Thymus (tissue), 11 donors: Measurements from ENCODE around the gene GNAZ. TPM values are rescaled to one million over a fixed set of nuclear protein-coding genes. Genes with fewer than 3 reads are reported as not detected.
A peak's percentile ranks its signal among the peaks of the same experiment; 100 is the strongest.

Source experiments
- DNase-seq, 9 donors: peaks; one replicate each; pipeline ENCODE4 v3.0.0-alpha.2; 2013; ENCODE audit warnings: low spot score in 9 of 9, low read depth in 6 of 9, missing footprints in 1 of 9
- H3K27ac ChIP-seq, 2 donors: one replicate each; pipeline ENCODE4 v1.5.1; 2013; ENCODE audit warnings: control low read depth in 1 of 2, low read depth in 1 of 2, low read length in 1 of 2, mild to moderate bottlenecking in 1 of 2, moderate library complexity in 1 of 2
- H3K27me3 ChIP-seq, 2 donors: one replicate each; pipeline ENCODE4 v1.5.1; 2013; ENCODE audit warnings: low read length in 1 of 2; ENCODE audit not compliant: control insufficient read depth in 2 of 2, insufficient read depth in 1 of 2
- H3K36me3 ChIP-seq, 2 donors: one replicate each; pipeline ENCODE4 v1.5.1; 2013; ENCODE audit warnings: low read length in 1 of 2, mild to moderate bottlenecking in 1 of 2, moderate library complexity in 1 of 2; ENCODE audit not compliant: control insufficient read depth in 2 of 2, insufficient read depth in 2 of 2
- H3K4me1 ChIP-seq, 2 donors: one replicate each; pipeline ENCODE4 v1.5.1; 2013; ENCODE audit warnings: low read length in 2 of 2; ENCODE audit not compliant: control insufficient read depth in 2 of 2, insufficient read depth in 2 of 2
- H3K4me3 ChIP-seq, 2 donors: one replicate each; pipeline ENCODE4 v1.5.1; 2013; ENCODE audit warnings: low read length in 2 of 2, control low read depth in 1 of 2, mild to moderate bottlenecking in 1 of 2
- H3K9me3 ChIP-seq, 2 donors: one replicate each; pipeline ENCODE4 v1.5.1; 2013; ENCODE audit warnings: low read length in 1 of 2, mild to moderate bottlenecking in 1 of 2; ENCODE audit not compliant: control insufficient read depth in 2 of 2, insufficient read depth in 1 of 2
- WGBS: extraction: QIAGEN DNeasy Blood & Tissue Kit; methylation state at CpG from one replicate; pipeline ENCODE4 v1.1.7; 2013; 5-methylcytosine and 5-hydroxymethylcytosine counted together
- polyA plus RNA-seq: library from polyadenylated mRNA; stranded (reverse); fragments of 200-250 nt; gene quantifications from one replicate; pipeline ENCODE4 v1.2.3, GENCODE V29; 2013
- total RNA-seq: library from RNA; stranded (reverse); fragments of 120-200 nt; gene quantifications from one replicate; pipeline ENCODE4 v1.2.4, GENCODE V29; 2013
- donor health status: healthy.

Gene GNAZ
- total and polyA plus RNA-seq, 2 donors = 0.66 to 1.1 TPM

DNA sequence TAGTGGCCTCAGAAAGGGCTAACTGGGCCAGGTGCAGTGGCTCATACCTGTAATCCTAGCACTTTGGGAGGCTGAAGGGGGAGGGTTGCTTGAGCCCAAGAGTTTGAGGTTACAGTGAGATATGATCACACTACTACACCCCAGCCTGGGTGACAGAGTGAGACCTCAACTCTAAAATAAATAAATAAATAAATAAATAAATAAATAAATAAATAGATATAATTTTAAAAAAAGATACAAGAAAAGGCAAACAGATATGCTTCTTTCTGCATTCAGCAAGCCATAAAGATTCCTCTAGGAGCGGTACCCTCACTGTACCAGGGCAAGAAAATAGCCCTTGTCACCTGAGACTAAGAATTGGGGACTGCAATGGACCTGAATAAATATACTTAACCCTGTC lies 72.8 kb downstream of the GNAZ start:
- no peak overlapping the region for H3K4me3 ChIP-seq

DNA sequence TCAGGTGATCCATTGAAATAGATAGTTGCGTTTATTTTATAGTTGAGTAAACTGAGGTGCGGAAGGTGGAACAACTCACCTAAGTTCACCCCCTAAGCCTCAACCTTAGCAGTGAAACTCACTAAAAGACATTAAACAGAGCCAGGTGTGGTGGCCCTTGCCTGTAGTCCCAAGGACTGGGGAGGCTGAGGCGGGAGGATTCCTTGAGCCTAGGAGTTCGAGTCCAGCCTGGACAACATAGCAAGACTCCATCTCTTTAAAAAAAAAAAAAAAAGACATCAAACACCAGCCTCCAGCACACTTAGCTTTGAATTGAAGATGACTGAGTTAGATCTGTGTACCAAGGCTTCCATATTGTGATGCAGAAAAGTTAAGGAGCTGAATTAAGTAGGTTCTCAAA lies 74.1 kb downstream of the GNAZ start:
- no peak for DNase-seq
- no peaks in the 10 kb centered on the region for H3K9me3 ChIP-seq
- H3K27ac ChIP-seq = no peak overlapping the region
- H3K27me3 ChIP-seq = peaks cover 0 to 9% of the 10 kb centered on the region in 2 donors
- no peak overlapping the region for H3K4me3 ChIP-seq
- H3K36me3 ChIP-seq = no peaks in the 10 kb centered on the region
- peaks cover 28 to 53% of the 10 kb centered on the region in 2 donors for H3K4me1 ChIP-seq
- WGBS = 92% methylated on average over 4 of the region's 4 CpGs

More for the DNA sequence above, 72.8 kb downstream of the GNAZ start:
- DNase-seq = no peak
- Histone ChIP-seq H3K27ac (no peak overlapping the region), H3K9me3 (no peaks in the 10 kb centered on the region), H3K36me3 (no peaks in the 10 kb centered on the region), H3K27me3 (peaks cover 0 to 9% of the 10 kb centered on the region in 2 donors), H3K4me1 (peaks cover 33 to 52% of the 10 kb centered on the region in 2 donors)
- WGBS = 100% methylated on average over 1 of the region's 1 CpG

DNA sequence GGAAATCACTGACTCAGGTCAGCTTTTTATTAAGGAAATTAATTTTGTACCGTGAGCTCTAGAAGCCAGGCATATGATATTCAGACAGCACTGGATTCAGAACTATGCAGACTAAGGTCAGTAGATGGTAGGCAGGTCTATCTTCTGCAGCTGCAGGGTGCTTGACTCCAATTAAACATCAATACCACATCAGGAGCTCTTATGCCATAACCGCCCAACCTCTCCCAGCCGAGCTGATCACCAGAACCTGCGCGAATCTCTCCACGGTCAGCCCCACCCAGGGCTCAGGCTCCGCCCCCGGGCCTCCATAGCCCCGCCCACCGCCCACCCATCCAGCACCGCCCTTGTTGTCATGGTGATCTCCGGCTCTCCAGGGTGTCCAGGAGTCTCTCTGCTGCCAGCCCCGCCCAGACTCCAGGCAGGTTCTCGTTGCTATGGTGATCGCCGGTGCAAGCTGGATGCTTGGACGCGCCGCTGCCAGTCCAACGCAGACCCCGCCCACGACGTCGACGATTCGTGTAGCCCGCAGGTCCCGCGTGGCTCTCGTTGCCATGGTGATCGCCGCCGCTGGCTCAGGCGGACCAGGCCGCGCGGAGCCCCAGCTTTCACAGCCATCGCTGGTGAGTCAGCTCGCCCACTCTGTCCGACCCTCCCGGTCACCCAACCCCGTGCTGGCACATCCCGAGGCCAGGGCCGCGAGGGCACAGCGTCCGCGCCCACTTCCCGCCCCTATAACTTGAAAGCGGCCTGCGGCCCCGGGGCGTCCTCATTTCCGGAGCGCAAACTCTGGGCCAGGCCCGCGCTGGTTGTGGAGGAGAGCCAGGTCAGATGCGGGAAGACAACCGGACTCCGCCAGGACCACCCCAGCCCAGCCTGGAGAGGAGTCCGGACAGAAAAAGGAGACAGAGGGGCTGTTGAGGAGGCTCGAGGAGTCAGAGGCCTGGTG lies 74.9 kb downstream of the GNAZ start, which contains the start of gene RAB36:
Gene RAB36 (plus strand): TSS at position 546 of the 946 bp plus-strand sequence. CDS start 1,140 bp downstream, outside the sequence.
- Histone ChIP-seq H3K4me1 (peaks cover 28 to 51% of the 10 kb centered on the region in 2 donors), H3K36me3 (no peaks in the 10 kb centered on the region), H3K27ac (no peak within 1 kb of the TSS), H3K4me3 (peak within 1 kb of the TSS; percentile 26 to 35), H3K9me3 (no peaks in the 10 kb centered on the region), H3K27me3 (peaks cover 0 to 9% of the 10 kb centered on the region in 2 donors)
- peak; percentile 44 to 83 (median 63) for DNase-seq
- WGBS = 21% methylated on average over 62 of the region's 62 CpGs

DNA sequence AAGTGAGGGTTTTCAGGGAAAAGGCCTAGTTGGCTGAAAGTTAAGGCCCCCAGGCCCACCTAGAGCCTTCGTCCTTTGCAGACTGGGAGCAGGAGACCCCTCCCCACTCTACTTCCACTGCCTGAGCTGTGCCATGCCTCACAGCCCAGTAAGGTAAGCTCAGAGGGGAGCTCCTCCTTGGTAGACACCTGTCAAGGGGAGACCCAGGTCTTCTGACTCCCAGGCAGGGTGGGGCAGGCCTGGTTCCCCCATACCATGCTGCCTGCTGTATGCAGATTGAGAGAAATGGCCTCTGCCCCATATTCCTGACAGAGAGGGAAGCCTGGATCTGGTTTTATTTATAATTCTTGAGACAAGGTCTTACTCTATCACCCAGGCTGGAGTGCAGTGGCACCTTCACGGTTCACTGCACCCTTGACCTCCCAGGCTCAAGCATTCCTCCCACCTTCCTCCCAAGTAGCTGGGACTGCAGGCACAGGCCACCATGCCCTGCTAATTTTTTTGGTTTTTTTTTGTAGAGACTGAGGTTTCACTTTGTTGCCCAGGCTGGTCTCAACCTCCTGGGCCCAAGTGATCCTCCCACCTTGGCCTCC lies 75.7 kb downstream of the GNAZ start:
- Histone ChIP-seq H3K36me3 (no peaks in the 10 kb centered on the region), H3K27me3 (peaks cover 0 to 9% of the 10 kb centered on the region in 2 donors), H3K4me3 (peak overlapping the region in 1 of 2 donors; percentile 26), H3K27ac (no peak overlapping the region), H3K4me1 (peaks cover 28 to 51% of the 10 kb centered on the region in 2 donors), H3K9me3 (no peaks in the 10 kb centered on the region)
- WGBS = 98% methylated on average over 2 of the region's 2 CpGs
- DNase-seq = no peak

DNA sequence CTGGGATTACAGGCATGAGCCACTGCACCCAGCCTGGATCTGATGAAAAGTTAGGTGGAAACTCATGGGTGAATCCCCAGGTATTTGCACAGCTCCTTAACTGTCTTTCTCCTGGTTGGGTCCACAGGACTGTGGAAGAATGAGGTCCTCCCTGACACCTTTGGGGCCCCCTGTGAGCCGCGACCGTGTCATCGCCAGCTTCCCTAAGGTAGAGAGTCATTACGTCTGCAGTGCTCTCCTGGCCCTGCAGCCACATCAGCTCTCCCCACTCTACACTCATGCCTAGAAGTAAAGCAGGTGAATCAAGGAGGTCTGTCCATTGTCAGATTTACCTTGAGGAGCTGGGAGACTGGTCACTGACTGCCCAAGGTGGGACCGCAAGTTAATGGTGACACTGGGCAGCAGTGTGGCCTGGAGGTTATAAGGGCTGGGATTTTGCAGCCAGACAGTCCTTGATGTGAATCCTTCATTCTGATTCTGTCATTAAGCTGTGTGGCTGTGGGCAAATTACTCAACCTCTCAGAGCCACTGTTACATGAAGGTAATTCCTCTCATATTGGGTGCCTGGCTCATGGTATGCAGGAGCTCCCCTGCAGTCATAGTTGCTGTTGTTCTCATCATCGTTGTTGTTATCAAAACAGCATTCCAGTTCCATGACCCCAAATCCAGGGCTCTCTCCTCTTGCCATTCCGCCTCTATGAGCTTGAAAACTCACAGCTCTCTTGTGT lies 76.3 kb downstream of the GNAZ start:
- Histone ChIP-seq H3K27ac (no peak overlapping the region), H3K36me3 (no peaks in the 10 kb centered on the region), H3K4me1 (peaks cover 23 to 45% of the 10 kb centered on the region in 2 donors), H3K27me3 (peaks cover 0 to 9% of the 10 kb centered on the region in 2 donors), H3K9me3 (no peaks in the 10 kb centered on the region), H3K4me3 (no peak overlapping the region)
- DNase-seq = no peak
- WGBS = 84% methylated on average over 8 of the region's 8 CpGs

DNA sequence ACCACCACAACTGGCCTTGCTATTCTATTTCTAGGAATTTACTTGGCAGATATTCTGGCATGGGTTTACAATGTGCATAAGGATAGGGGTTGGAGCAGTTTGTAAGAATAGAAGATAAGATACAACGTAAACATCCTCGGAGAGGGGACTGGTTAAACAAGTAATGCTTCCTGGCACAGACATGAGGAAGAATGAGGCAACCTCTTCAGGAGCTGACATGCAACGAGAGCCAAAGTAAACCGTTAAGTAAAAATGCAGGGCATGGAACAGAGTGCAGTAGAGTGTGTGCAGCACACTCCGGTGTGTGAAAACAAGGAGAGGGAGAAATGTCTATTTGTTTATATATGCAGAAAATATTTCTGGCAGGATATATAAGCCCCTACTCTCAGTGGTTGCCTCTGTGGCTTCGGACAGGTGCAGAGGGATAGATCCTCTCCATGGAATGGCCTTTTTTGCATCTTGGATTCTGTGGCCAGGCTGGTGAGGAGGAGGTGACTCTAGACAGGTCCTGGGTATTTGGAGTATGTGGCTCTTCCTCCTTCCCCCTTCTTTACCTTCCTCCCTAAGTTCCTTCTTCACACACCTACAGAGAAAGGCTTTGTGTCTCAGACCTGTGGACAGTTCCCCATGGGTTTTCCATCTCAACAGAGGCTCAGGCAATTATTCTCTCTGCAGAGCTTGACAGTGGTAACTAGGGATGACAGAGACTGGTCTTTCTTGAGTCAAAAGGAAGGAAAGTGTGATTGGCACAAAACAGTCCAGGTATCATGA lies 77.5 kb downstream of the GNAZ start:
- DNase-seq = no peak
- peaks cover 13 to 40% of the 10 kb centered on the region in 2 donors for H3K4me1 ChIP-seq
- H3K27ac ChIP-seq = no peak overlapping the region
- no peaks in the 10 kb centered on the region for H3K9me3 ChIP-seq
- no peak overlapping the region for H3K4me3 ChIP-seq
- 86% methylated on average over 6 of the region's 6 CpGs for WGBS
- H3K36me3 ChIP-seq = no peaks in the 10 kb centered on the region
- peaks cover 0 to 9% of the 10 kb centered on the region in 2 donors for H3K27me3 ChIP-seq

DNA sequence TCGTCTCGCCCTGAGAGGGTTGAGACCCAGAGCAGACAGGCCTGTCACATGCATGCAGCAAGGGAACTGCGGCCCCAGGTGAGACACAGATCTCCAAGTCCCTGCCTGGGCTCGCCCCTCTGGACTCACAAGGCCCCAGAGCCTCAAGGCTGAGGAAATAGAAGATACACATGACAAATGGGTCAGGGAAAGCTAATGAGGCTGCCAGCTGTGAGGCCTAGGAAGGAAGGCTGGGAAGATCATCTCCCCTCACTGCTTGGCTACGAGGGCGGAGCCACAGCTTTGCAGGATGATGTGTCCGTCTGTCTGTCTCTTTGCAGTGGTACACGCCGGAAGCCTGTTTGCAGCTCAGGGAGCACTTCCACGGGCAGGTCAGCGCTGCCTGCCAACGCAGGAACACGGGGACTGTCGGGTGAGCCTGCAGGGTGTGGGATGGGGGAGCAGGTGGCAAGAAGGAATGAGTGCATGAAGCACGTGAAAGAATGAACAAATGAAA lies 79.5 kb downstream of the GNAZ start:
- no peak for DNase-seq
- Histone ChIP-seq H3K36me3 (no peaks in the 10 kb centered on the region), H3K4me3 (no peak overlapping the region), H3K27ac (no peak overlapping the region), H3K4me1 (peaks cover 6 to 47% of the 10 kb centered on the region in 2 donors), H3K9me3 (no peaks in the 10 kb centered on the region), H3K27me3 (peaks cover 0 to 9% of the 10 kb centered on the region in 2 donors)
- WGBS = 93% methylated on average over 15 of the region's 15 CpGs

DNA sequence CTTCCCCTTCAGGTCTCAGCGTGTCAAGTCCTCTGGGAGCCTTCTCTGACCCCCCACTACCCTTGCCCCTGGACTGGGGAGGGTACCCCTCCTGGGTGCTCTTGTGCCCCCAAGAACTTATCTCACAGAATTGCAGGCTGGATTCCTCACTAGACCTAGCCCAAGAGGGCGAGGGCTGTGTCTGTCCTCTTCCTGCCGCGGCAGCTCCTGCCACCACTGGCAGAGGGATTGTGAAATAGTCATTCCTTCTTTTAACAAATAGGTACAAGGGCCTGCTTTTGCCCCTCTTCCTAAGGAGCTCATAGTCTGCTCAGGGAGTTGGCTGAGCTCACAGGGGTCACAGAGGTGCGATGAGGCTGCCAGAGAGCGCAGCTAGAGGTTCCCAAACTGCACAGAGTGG lies 80.4 kb downstream of the GNAZ start:
- Histone ChIP-seq H3K36me3 (no peaks in the 10 kb centered on the region), H3K9me3 (no peaks in the 10 kb centered on the region), H3K27me3 (peaks cover 0 to 4% of the 10 kb centered on the region in 2 donors), H3K4me3 (no peak overlapping the region), H3K27ac (no peak overlapping the region), H3K4me1 (peaks cover 0 to 37% of the 10 kb centered on the region in 2 donors)
- no peak for DNase-seq
- 98% methylated on average over 6 of the region's 6 CpGs for WGBS
